Activated CD8-positive, alpha-beta memory T cell treated with anti-CD3 and anti-CD28 coated beads for 36 hours (primary cell): ENCODE results near the gene MACC1. TPM values are rescaled to one million over a fixed set of nuclear protein-coding genes. Genes with fewer than 3 reads are reported as not detected.

ENCODE experiments used
- CTCF ChIA-PET: fragments of 350-600 bp; sonication (Branson Sonifier 250); formaldehyde crosslinking; loops from one replicate; lab custom pipeline; 2021; ENCODE audit warnings: antibody characterized with exemption; lab: Charles Lee
- POLR2A ChIA-PET: fragments of 350-600 bp; sonication (Branson Sonifier 250); formaldehyde crosslinking; loops from one replicate; lab custom pipeline; 2021; ENCODE audit warnings: antibody characterized with exemption; lab: Charles Lee
- total RNA-seq, 2 experiments: library from RNA; stranded (reverse); gene quantifications; one replicate each; pipeline ENCODE4 v1.2.3, GENCODE V29; 2021

Gene MACC1
- total RNA-seq, 2 experiments from 2014 or later = 0.70 to 0.80 TPM

DNA sequence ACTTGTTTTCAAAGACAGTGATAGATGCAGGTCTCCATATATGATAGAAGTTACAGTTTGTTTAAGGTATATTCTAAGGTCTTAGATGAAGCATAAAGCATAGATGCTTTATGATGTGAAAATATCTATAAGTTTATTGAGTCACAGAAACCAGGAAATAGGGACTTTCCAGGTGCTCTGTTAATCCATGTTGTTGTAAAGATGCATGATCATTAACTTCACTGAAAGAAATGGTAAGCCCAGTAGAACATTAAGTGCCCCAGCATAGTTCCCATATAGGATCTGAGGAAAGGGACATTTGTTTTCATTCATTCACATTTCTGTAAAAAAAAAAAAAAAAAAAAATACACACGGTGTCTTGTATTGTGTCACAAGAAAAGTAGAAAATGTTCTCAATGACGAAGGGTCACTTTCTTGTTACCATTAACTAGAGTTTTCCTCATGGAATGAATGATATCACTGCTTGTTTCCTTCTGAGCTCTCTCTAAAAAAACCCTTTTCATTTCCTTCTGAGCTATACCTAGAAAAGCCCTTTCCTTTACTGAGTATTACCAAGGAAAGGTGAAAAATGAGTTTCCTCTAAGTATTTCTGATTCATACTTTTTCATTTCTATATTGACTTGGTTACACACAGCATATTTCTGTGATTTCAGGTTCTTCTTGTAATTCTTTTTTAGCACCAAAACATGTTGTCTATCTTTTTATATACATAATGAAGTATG is 105.2 kb downstream of the MACC1 start:
- CTCF ChIA-PET = no interaction called here
- POLR2A ChIA-PET = no interaction called here

DNA sequence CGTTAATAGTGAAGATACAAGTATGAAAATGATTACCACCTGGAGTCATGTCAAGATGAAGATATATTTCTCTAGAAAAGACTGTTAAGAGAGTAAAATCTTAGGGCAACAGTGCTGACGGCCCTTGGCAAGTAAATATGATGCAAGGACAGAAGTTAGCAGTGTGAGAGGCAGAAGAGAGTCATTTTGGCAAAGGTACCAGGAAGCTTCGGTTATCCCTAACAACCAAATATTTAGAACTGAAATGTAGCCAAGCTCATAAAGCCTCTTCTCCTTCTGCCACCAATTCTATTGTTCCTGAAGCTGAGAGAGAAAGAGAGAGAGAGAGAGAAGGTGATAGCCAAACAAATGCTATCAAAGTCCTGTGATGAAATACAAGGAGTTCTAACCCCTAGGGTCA is 109.6 kb downstream of the MACC1 start:
- POLR2A ChIA-PET = no interaction called here
- CTCF ChIA-PET = no interaction called here

DNA sequence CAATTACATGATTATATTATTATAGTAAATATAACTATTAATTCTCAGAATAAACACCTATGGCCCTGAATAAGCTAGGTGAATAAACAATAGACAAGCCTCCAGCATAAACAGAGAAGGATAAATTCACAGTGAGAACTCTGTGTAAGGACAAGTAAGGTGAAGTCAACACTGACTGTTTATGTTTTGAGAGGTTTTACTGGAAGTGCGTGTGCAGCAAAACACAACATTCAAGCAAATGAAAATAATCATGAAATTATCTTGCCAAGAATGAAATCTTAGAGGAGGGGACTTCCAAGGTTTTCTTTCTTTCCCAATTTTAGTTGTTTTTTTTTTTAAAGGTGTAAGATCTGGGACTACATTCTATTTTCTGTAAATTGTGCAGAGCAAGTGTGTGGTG is 112.5 kb downstream of the MACC1 start:
- CTCF ChIA-PET = no interaction called here
- POLR2A ChIA-PET = no interaction called here

DNA sequence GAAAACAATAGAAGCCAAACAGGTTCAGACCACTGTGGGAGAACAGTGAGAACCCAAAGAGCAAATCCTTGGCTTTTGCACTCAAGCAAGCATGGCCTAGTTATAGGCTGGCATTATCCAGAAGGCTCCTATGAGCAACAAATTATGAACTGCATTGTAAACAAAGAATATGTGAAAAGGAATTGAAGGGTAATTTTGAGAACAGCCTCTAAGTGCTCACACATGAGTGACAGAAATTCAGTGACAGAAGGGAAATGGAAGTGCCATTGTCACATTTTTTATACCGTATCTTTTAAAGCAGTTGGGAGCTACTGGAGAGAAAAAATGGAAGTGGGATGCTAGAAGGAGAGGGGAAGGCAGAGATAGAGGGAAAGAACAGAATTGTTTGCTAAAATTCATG is 114.2 kb downstream of the MACC1 start:
- POLR2A ChIA-PET = no interaction called here
- CTCF ChIA-PET = no interaction called here

DNA sequence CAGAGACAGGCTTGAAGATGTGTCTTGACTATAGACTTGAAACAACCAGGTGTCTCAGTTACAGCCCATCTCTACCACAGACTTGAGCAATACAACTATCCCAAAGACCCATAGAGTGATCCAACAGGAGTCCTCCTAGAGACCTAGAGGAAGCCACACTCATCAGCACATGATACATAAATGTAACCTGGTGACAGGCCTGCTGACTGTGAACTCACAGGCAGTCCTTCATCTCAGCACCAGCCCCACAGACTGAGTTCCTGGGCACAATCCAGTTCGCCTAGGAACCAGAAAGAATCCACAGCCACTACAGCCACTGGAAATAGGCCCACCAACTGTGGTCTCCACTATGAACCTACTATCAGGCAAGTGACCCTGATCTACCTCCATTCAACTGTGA is 121.3 kb downstream of the MACC1 start:
- POLR2A ChIA-PET = no interaction called here
- CTCF ChIA-PET = no interaction called here

DNA sequence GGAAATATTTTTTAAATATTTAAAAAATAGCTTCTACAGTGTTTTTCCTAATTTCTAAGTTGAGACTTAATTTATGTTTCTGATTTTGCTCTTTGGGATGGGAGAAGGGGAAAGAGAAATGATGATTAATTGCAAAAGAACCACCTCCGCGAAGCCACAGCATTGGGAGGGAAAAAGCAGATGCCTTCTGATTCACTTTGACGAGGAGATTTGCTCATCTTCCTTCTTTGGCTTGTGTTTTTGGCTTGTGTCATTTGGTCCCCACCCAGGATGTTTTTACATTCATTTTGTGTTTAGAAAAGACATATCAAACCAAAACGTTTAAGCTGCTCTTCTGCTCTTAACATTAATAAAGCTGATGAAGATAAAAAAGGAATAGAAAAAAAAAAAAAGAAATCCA is 121.7 kb downstream of the MACC1 start:
- ChIA-PET POLR2A (no interaction called here), CTCF (no interaction called here)

DNA sequence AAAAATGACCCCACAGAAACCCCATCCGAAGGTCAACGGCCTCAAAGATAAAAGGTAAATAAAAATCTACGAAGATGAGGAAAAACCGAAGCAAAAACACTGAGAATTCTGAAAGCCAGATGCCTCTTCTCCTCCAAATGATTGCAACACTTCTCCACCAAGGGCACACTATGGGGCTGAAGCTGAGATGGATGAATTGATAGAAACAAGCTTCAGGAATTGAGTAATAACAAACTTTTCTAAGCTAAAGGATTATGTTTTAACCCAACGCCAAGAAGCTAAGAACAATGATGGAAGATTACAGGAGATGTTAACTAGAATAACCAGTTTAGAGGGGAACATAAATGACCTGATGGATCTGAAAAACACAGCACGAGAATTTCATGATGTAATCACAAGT is 127.8 kb downstream of the MACC1 start:
- CTCF ChIA-PET = no interaction called here
- POLR2A ChIA-PET = no interaction called here

DNA sequence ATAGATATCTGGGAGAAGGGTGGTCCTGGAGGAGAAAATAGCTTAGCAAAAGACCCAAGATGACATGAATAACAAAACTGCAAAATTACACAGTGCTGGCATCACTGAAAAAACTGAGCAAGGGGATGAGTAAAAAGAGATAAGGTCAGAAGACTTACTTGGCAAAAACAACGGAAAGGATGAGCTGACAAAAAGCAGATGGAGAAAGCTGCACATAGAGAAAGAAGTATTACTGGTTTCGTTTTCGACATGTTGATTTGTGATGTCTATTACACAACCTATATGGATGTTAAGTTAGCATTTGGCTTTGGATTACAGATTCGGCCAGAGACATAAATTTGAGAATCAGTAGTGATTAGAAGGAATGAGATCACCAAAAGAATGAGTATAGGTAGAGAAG is 132.1 kb downstream of the MACC1 start:
- ChIA-PET POLR2A (no interaction called here), CTCF (no interaction called here)

Other genes with a start within 250 kb of the MACC1 start
- gene ITGB8, start 113.5 kb upstream of the MACC1 start, total RNA-seq = under 1 TPM; 0.02 to 0.04 TPM